SK-N-SH treated with all-trans-retinoic acid at 6 μM for 48 hours (cell line): ENCODE measurements around the gene SIRT4.

Source experiments
- ATAC-seq: fragments of 200-7000 bp; cut with Tn5 transposase; 3 replicates; pipeline ENCODE4 v1.9.1; 2020; ENCODE audit warnings: mild to moderate bottlenecking, moderate library complexity
- ARNTL ChIP-seq: fragments of 450-650 bp; formaldehyde crosslinking; IDR thresholded peaks from 2 replicates; pipeline ENCODE4 v1.5.0; 2020; ENCODE audit warnings: low read depth, mild to moderate bottlenecking, moderate library complexity, borderline replicate concordance
- CREB5 ChIP-seq: fragments of 250-450 bp; sonication (Bioruptor Pico); IDR thresholded peaks from 2 replicates; pipeline ENCODE4 v1.5.1; 2020; ENCODE audit warnings: low read depth, mild to moderate bottlenecking, moderate library complexity
- CSDC2 ChIP-seq: fragments of 250-450 bp; sonication (Bioruptor Pico); IDR thresholded peaks from 2 replicates; pipeline ENCODE4 v1.5.0; 2020; ENCODE audit warnings: mild to moderate bottlenecking, moderate library complexity
- CSRNP3 ChIP-seq: fragments of 250-450 bp; sonication (Bioruptor Pico); IDR thresholded peaks from 2 replicates; pipeline ENCODE4 v1.5.1; 2021; ENCODE audit warnings: mild to moderate bottlenecking, moderate library complexity
- ESRRG ChIP-seq: fragments of 250-450 bp; sonication (Bioruptor Pico); IDR thresholded peaks from 2 replicates; pipeline ENCODE4 v1.6.1; 2021; ENCODE audit warnings: mild to moderate bottlenecking
- GLIS3 ChIP-seq: fragments of 250-450 bp; sonication (Bioruptor Pico); IDR thresholded peaks from 2 replicates; pipeline ENCODE4 v1.5.0; 2020; ENCODE audit warnings: mild to moderate bottlenecking, moderate library complexity
- ISL1 ChIP-seq: fragments of 250-450 bp; sonication (Bioruptor Pico); IDR thresholded peaks from 2 replicates; pipeline ENCODE4 v2.1.2; 2022; ENCODE audit warnings: mild to moderate bottlenecking, moderate library complexity
- OSR1 ChIP-seq: fragments of 250-450 bp; sonication (Bioruptor Pico); IDR thresholded peaks from 2 replicates; pipeline ENCODE4 v1.8.0; 2022; ENCODE audit warnings: moderate library complexity, mild to moderate bottlenecking, inconsistent platforms
- POU6F1 ChIP-seq: fragments of 250-450 bp; sonication (Bioruptor Pico); IDR thresholded peaks from 2 replicates; pipeline ENCODE4 v1.8.0; 2021; ENCODE audit warnings: low read depth, mild to moderate bottlenecking, moderate library complexity, borderline replicate concordance
- PPARA ChIP-seq: fragments of 250-450 bp; sonication (Bioruptor Pico); IDR thresholded peaks from 2 replicates; pipeline ENCODE4 v1.5.0; 2020; ENCODE audit warnings: mild to moderate bottlenecking, borderline replicate concordance
- RARB ChIP-seq: fragments of 250-450 bp; sonication (Bioruptor Pico); IDR thresholded peaks from 2 replicates; pipeline ENCODE4 v1.8.0; 2021; ENCODE audit warnings: mild to moderate bottlenecking, moderate library complexity
- SNAI2 ChIP-seq: fragments of 250-450 bp; sonication (Bioruptor Pico); IDR thresholded peaks from 2 replicates; pipeline ENCODE4 v1.5.0; 2020; ENCODE audit warnings: mild to moderate bottlenecking, moderate library complexity
- TCF4 ChIP-seq: fragments of 250-450 bp; sonication (Bioruptor Pico); IDR thresholded peaks from 2 replicates; pipeline ENCODE4 v1.8.0; 2021; ENCODE audit warnings: mild to moderate bottlenecking, moderate library complexity, borderline replicate concordance
- TOX ChIP-seq: fragments of 250-450 bp; sonication (Bioruptor Pico); IDR thresholded peaks from 2 replicates; pipeline ENCODE4 v1.8.0; 2021; ENCODE audit warnings: mild to moderate bottlenecking, moderate library complexity, borderline replicate concordance
- TSHZ2 ChIP-seq: fragments of 250-450 bp; sonication (Bioruptor Pico); IDR thresholded peaks from 2 replicates; pipeline ENCODE4 v1.5.0; 2020; ENCODE audit warnings: mild to moderate bottlenecking, moderate library complexity
- ZC3H10 ChIP-seq: fragments of 250-450 bp; sonication (Bioruptor Pico); IDR thresholded peaks from 2 replicates; pipeline ENCODE4 v1.5.1; 2021; ENCODE audit warnings: mild to moderate bottlenecking, moderate library complexity
- ZFP3 ChIP-seq: fragments of 250-450 bp; sonication (Bioruptor Pico); IDR thresholded peaks from 2 replicates; pipeline ENCODE4 v1.5.0; 2020; ENCODE audit warnings: mild to moderate bottlenecking, moderate library complexity
- ZFP30 ChIP-seq: fragments of 450-650 bp; formaldehyde crosslinking; IDR thresholded peaks from 2 replicates; pipeline ENCODE4 v1.5.0; 2022; ENCODE audit warnings: mild to moderate bottlenecking, moderate library complexity
- ZNF565 ChIP-seq: fragments of 450-650 bp; formaldehyde crosslinking; conservative IDR thresholded peaks from 2 replicates; pipeline ENCODE4 v1.5.0; 2020; ENCODE audit warnings: low read depth, mild to moderate bottlenecking, moderate library complexity
- ZNF70 ChIP-seq: fragments of 450-650 bp; formaldehyde crosslinking; IDR thresholded peaks from 2 replicates; pipeline ENCODE4 v1.5.0; 2020; ENCODE audit warnings: mild to moderate bottlenecking, moderate library complexity
- ZNF8 ChIP-seq: fragments of 450-650 bp; formaldehyde crosslinking; IDR thresholded peaks from 2 replicates; pipeline ENCODE4 v1.5.0; 2020; ENCODE audit warnings: mild to moderate bottlenecking, moderate library complexity
- TF ChIP-seq, protein P1 (sequence below): fragments of 250-450 bp; sonication (Bioruptor Pico); IDR thresholded peaks from 2 replicates; pipeline ENCODE4 v1.8.0; 2020; ENCODE audit warnings: mild to moderate bottlenecking, moderate library complexity, borderline replicate concordance

Gene SIRT4

GRCh38 chr12:120290609-120291305 is 11.4 kb upstream of the SIRT4 start:
- TF ChIP-seq TSHZ2 (CRISPR knock-in tag) (no peak), ARNTL (no peak), ZFP3 (CRISPR knock-in tag) (no peak), ESRRG (no peak), ZNF8 (CRISPR knock-in tag) (no peak), GLIS3 (CRISPR knock-in tag) (no peak), ISL1 (CRISPR knock-in tag) (no peak), CSRNP3 (CRISPR knock-in tag) (no peak), PPARA (CRISPR knock-in tag) (no peak), ZNF565 (no peak), OSR1 (CRISPR knock-in tag) (no peak), ZC3H10 (CRISPR knock-in tag) (no peak), ZNF70 (CRISPR knock-in tag) (no peak)
- ATAC-seq = peak; percentile 5

DNA sequence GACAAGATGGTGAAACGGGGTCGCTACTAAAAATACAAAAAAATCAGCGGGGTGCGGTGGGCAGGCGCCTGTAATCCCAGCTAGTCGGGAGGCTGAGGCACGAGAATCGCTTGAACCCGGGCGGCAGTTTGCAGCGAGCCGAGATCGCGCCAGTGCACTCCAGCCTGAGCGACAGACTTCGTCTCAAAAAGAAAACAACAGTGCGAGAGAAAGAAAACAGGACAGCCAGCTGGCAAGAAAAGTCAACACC is 9.8 kb upstream of the SIRT4 start:
- ATAC-seq = peak; percentile 8
- TF ChIP-seq PPARA (CRISPR knock-in tag) = no peak
- no peak for TF ChIP-seq SNAI2 (CRISPR knock-in tag)
- TF ChIP-seq GLIS3 (CRISPR knock-in tag) = no peak
- TF ChIP-seq CSRNP3 (CRISPR knock-in tag) = no peak
- no peak for TF ChIP-seq CSDC2 (CRISPR knock-in tag)
- TF ChIP-seq RARB = no peak
- no peak for TF ChIP-seq TSHZ2 (CRISPR knock-in tag)
- TF ChIP-seq, all 23 proteins: peak for 0

DNA sequence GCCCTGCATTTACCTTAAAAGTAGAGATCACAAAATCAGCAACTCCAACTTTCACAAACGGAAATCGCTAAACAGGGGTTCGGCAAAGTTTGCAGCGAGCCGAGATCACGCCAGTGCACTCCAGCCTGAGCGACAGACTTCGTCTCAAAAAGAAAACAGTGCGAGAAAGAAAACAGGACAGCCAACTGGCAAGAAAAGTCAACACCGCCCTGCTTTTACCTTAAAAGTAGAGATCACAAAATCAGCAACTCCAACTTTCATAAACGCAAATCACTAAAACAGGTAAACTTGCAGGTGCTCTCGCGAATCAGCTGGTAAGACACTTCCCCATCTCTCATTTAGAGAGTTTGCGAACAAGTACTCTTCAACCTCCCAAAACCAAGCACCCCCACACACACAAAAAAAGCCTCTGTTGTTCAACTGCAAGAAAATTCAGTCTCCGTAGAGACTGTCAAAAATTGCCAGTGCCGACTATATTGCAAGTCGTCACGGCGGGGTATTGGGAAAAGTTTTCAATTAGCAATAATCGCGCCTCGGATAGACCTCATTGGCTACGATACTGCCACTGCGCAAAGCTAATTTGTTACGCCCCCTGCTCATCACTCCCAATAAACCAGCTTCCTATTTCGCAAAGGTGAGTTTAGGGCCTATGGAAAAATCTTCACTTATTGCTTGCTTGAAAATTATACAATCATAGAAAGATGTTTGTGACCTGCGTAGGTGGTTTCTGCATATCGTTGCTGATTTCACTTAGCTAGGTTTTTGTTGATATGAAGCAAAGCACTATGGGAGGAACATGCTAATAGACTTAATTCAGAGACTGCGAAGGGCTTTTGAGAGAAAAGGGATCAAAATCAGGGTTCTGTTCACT is 9.2 kb upstream of the SIRT4 start, which contains the start of gene RNU4-1:
Gene RNU4-1 (minus strand): TSS at position 577 of the 871 bp plus-strand sequence.
- peak; percentile 39 for ATAC-seq
- no peak for TF ChIP-seq CSDC2 (CRISPR knock-in tag)
- TF ChIP-seq ZFP3 (CRISPR knock-in tag) = no peak
- TF ChIP-seq GLIS3 (CRISPR knock-in tag) = peak; percentile 97
- no peak for TF ChIP-seq ARNTL
- TF ChIP-seq, protein P1, sequence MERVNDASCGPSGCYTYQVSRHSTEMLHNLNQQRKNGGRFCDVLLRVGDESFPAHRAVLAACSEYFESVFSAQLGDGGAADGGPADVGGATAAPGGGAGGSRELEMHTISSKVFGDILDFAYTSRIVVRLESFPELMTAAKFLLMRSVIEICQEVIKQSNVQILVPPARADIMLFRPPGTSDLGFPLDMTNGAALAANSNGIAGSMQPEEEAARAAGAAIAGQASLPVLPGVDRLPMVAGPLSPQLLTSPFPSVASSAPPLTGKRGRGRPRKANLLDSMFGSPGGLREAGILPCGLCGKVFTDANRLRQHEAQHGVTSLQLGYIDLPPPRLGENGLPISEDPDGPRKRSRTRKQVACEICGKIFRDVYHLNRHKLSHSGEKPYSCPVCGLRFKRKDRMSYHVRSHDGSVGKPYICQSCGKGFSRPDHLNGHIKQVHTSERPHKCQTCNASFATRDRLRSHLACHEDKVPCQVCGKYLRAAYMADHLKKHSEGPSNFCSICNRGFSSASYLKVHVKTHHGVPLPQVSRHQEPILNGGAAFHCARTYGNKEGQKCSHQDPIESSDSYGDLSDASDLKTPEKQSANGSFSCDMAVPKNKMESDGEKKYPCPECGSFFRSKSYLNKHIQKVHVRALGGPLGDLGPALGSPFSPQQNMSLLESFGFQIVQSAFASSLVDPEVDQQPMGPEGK (CRISPR knock-in tag) = peak; percentile 93
- TF ChIP-seq CREB5 = peak; percentile 71; the same call in 1 of the 2 replicates
- TF ChIP-seq ZNF565 = no peak
- TF ChIP-seq POU6F1 (CRISPR knock-in tag) = no peak
- TF ChIP-seq PPARA (CRISPR knock-in tag) = no peak
- TF ChIP-seq TOX (CRISPR knock-in tag) = peak; percentile 83; the same call in 1 of the 2 replicates
- no peak for TF ChIP-seq ISL1 (CRISPR knock-in tag)
- TF ChIP-seq ZFP30 (CRISPR knock-in tag) = 0 out of 2 replicates have a peak, but pooled peaks have one; percentile 27
- TF ChIP-seq RARB = peak; percentile 91
- peak; percentile 36; the same call in 1 of the 2 replicates for TF ChIP-seq TCF4 (CRISPR knock-in tag)
- TF ChIP-seq ZNF70 (CRISPR knock-in tag) = no peak
- TF ChIP-seq OSR1 (CRISPR knock-in tag) = no peak
